Stimulated activated CD4-positive, alpha-beta T cell treated with anti-CD3 and anti-CD28 coated beads, Interleukin-2, amount 100 ng/mL, for 24 hours (primary cell): ENCODE data around the gene PCGF3.
"Not testable (repeated sequence)": the region's sequence is repeated elsewhere in the genome, so short reads cannot be mapped to it uniquely, and the experiment has no call there.

Source experiments
- DNase-seq, 2 donors: peaks; one replicate each; pipeline ENCODE4 v3.0.0-alpha.2; 2020

Gene PCGF3

DNA sequence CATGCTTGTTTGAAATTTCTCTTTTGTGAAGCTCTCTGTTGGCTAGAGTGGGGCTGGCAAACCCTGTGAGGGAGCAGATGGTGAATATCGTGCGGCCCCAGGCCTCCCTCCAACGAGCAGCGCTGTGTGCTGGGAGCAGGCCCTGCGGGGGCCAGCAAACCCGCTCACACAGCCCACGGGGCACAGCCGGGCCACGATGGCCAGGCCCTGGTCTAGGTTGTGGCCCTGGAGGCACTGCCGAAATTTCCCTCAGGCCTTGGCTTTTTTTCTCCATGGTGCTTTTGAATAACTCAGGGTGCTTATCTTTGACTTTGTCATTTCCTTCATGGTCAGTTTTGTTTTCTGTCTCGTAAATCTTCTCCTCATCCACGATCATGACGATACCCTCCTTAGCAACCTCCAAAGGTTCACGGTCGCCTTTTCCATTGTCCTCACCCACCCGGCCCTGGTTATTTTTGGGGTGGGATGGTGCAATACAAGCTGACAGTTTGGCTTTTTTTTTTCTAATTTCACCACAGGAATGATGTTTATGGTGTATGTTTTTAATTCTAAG is 20.7 kb downstream of the PCGF3 start:
- DNase-seq: no peak

DNA sequence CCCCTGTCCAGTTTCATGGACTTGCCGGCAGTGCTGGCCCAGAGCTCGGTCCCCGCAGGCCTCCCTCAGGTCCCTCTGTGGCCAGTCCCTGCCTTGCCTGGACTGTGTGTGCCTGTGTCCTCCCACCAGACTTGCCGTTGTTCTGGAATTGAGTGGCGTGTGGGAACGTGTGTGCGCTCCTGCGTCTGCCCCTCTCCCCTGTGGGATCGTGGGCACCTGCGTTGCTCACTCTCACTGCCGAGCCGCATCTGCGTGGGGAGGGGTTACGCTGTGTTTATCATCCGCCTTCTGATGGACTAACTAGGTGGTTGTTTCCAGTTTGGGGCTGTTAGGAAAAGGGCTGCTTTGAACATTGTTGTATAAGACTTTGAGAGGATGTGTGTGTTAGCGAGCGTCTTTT is 21.2 kb downstream of the PCGF3 start:
- DNase-seq: no peak

DNA sequence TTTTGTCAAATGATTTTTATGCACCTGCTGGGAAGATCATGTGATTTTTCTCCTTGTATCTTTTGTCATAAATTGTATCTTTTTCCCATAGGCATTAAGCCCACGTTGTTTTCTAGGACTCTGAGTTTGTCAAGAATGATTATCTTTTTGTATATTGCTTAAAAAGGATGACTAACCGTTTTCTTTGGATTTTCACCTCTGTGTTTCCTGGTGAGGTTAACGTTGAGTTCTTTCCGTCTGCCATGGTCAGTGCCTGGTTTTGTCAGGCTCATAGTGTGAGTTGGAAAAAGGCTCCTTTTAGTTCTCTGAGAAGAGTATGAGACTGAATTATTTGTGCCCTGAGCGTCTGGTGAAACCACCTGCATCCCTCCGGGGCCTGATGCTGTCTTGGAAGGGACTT is 21.9 kb downstream of the PCGF3 start:
- no peak for DNase-seq

DNA sequence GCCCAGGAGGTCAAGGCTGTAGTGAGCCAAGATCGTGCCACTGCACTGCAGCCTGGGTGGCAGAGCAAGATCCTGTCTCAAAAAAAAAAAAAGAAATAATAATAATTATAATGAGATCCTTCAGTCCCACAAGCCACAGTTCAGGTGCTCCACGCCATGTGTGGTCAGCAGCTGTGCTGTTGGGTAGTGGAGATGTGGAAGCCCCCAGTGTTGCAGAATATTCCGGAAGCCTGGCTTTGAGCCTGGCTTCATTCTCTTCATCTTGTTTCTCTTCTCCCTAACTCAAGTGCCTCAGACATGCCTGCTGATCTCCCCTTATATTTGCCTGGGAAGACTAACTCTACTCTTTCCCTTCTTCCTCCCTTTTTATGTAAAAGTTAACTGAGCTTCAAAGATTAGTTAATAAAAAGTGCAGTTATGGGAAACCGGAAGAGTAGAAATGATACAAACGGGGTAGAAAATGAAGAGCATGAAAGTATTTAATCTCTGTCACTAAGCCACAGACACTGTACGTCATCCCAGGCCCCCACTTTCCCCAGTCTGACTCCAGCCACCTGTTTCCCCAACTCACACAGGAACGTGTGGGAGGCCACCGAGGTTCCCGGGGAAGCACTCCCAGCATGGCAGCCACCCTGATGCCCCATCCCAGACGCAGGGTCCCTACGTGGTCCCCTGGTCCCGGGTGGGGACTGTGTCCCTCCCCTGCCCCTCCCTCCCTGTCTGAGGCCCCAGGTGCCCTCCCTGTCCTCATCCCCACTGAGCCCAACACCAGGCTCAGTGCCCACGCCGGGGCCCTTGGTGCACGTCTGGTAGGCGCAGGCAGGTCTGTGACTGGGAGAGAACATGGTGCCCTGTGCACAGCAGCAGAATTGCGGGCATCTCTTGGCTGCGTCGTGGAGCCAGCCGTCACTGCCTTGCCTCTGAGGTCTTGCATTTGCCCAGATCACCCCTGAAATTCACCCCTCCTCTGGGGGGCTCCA is 24.0 kb downstream of the PCGF3 start:
- DNase-seq: no peak

DNA sequence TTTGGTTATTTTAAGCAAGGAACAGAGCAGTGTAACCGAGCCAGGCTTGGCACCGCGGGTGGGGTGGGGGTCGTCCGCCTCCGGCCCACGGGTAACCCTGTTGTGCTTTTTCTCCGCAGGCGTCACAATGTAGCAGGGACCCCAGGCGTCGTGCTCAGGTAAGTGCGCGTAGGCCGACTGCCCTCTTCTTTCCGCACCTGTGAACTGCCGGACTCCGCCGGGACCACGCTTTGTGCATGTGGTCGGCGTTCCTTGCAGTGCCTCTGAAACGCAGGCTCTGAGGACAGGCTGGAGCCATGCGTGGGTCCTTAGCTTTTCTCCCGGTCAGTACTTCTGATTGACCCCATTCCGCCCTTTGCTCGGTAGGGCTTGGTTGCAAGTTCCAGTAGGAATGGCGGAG is 24.9 kb downstream of the PCGF3 start:
- no peak for DNase-seq

DNA sequence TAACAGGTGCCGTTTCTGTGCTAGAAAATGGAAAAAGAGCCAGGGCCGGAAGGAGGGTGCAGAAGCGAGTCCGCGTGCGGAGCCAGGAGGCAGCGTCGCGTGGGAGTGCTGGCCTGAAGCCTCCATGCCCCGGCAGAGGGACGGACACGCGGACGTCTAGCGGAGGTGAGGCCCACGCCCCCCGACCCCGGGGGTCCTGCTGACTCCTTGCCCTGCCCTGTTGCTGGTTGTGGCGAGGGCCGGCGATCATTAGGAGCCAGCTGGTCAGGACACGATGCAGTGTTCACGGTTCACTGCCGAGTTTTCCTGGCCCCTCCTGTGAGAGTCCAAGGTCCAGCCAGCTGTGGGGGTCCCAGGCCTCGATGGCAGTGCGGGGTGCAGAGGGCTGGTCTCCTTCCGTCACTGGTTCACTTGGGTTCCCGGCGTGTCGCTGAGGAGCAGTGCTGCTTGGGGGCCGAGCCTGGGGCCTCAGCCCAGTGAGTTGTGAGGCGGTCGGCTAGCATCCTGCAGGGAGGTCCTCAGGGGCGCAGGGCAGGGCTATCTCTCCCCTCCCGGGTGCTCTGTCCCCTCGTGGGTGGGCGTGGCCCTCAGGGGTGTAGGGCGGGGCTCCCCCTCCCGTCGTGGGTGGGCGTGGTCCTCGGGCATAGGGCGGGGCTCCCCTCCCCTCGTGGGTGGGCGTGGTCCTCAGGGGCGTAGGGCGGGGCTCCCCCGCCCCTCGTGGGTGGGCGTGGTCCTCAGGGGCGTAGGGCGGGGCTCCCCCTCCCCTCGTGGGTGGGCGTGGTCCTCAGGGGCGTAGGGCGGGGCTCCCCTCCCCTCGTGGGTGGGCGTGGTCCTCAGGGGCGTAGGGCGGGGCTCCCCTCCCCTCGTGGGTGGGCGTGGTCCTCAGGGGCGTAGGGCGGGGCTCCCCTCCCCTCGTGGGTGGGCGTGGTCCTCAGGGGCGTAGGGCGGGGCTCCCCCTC is 25.6 kb downstream of the PCGF3 start:
- not testable (repeated sequence) for DNase-seq

DNA sequence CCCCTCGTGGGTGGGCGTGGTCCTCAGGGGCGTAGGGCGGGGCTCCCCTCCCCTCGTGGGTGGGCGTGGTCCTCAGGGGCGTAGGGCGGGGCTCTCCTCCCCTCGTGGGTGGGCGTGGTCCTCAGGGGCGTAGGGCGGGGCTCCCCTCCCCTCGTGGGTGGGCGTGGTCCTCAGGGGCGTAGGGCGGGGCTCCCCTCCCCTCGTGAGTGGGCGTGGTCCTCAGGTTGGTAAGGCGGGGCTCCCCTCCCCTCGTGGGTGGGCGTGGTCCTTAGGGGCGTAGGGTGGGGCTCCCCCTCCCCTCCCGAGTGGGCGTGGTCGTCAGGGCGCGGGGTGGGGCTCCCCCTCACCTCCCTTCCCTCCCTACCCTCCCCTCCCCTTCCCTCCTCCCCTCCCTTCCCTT is 26.3 kb downstream of the PCGF3 start:
- not testable (repeated sequence) for DNase-seq

DNA sequence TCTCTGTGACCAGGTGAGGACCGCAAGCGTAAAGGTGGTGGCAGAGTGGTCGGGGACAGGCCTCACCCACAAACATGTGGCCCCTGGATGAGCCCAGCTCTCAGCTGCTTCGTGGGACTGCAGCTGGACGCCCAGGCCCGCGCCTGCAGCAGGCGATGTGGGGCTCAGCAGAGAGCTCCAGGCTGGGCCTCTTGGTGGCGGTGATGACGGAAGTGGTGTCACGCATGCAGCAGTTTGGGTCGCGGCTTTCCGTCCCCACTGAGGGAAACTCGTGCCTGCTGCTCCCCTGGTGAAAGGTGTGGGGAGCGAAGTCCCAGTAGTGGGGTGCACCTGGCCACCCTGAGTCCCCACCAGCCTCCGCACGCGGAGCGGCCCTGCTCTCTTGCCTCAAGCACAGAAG is 26.9 kb downstream of the PCGF3 start:
- DNase-seq: no peak

DNA sequence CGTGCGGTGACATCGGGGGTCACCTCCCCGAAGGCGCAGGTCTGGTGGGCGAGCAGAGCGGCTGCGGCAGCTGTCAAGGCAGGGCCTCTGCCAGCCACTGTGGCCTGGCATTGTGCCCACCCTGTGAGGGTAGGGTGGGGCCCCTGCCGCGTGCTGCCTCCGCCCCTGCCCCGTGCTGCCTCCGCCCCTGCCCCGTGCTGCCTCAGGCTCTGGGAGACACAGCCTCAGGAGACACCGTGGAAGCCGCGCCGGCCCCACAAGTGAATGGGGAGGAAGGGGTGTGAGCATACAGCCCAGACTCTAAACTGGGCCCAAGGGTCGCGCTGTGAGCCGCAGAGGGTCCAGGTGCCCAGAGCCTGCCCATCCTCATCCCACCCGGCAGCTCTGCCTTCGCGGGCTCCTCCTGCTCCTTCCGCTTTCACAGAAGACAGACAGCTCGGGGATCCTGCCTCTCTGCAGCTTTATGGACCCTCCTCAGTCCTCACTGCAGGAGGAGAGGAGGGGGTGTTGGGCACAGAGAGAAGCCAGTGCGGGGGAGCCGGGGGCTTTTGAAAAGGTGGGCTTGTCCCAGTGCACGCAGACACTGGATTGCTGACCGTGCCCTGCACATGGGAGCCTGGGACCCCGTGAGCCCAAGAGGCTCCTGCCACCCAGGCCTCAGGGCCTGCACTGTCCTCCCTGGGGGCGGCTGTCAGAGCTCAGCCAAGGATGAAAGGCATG is 27.4 kb downstream of the PCGF3 start:
- no peak for DNase-seq

DNA sequence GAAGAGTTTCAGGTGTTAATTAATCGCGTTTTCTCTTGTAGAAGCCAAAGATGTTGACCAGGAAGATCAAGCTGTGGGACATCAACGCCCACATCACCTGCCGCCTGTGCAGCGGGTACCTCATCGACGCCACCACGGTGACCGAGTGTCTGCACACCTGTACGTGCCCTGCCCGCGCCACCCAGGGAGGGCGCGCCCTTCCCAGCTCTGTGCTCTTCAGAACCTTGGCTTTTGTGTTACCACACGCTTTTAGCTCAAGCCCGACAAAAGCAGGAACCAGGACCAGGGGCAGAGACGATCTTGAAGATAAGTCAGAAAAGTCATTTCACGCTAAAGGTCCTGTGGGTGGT is 28.0 kb downstream of the PCGF3 start:
- no peak for DNase-seq

DNA sequence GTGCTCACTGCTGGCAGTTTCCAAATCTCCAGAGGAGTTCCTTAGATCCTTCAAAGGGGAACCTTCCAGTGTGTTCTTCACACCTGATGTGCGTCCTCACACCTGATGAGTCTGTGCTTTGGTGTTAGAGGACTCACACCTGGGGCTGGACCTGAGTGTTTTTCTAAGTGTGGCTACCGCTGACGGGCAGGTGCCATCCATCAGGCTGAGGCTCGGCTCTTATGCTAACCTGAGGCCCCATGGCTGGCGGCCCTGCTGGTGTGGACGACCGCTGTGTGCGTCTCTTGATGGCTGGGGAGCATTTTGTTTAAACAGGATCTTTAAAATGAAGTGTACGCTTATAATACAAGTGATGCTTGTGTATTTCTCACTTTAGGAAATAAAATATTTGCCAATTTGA is 28.4 kb downstream of the PCGF3 start:
- DNase-seq: no peak

DNA sequence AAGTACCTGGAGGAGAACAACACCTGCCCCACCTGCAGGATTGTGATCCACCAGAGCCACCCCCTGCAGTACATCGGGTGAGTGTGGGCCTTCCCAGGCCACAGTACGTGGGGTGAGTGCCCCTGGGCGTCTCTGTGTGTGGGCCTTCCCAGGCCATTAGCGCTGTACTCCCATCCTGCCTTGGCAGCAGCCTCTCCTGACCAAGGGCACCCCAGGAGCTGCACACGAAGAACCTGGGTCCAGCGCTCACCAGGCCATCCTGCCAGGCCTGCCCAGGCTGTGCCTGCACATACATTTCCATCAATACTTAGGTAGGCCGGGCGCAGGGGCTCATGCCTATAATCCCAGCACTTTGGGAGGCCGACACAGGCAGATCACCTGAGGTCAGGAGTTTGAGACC is 29.3 kb downstream of the PCGF3 start:
- DNase-seq: no peak

DNA sequence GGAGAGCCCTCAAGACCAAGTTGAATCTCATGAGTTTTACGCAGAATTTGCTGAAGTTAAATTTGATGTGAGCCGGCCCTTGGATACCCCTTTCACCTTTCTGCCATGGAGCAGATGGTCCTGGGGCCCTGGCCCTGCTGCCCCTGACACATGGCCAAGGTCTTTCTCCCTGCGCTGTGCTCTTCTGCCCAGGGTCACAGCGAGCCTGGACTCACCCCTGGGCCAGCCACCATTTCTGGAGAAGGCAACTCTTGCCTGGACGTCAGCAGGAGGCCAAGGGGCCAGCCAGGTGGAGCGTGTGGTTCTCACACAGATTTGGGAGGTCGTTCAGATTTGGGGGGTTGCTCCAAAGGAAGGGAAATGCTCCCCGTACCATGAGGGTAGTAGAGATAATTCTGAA is 30.0 kb downstream of the PCGF3 start:
- DNase-seq: no peak

DNA sequence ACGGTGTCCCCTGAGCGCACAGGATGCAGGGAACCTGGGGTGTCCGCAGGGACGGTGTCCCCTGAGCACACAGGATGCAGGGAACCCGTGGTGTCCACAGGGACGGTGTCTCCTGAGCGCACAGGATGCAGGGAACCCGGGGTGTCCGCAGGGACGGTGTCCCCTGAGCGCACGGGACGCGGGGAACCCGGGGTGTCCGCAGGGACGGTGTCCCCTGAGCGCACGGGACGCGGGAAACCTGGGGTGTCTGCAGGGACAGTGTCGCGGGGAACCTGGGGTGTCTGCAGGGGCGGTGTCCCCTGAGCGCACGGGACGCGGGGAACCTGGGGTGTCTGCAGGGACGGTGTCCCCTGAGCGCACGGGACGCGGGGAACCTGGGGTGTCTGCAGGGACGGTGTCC is 30.9 kb downstream of the PCGF3 start:
- not testable (repeated sequence) for DNase-seq

DNA sequence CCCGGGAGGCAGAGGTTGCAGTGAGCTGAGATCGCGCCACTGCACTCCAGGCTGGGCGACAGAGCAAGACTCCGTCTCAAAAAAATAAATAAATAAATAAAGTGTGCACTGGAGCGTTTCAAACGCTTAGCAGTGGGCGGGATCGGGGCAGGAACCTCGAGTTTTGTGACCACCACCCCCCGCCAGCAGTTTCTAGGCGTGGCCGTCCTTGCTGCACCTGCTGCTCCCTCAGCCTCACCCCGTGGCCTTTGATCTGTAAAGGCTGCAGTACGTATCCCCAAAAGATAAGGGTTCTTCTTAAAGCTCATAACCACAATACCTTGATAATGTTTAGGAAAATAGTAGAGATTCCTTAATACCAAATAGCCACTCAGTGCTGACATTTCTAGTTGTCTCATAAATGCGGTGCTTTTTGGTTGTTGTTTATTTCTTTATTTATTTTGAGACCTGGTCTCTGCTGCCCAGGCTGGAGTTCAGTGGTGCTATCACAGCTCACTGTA is 33.2 kb downstream of the PCGF3 start:
- no peak for DNase-seq

DNA sequence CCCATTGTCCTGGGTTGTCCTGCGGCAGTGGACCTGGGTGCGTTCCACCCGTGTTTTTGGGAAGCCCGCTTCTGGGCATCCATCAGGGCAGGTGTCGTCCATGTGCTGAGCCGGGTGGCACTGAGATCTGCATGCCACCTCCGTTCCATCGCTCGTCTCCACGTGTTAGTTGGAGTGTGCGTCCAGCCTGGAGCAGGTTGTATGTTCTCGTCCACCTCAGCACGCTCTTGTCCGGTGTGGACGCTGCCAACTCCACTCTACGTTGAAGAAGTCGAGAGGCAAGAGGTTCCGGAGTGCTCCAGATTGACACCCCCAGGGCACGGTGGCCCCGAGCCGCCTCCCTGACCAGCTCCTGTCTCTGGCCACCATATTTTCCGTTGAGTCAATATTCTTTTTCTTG is 33.9 kb downstream of the PCGF3 start:
- no peak for DNase-seq

DNA sequence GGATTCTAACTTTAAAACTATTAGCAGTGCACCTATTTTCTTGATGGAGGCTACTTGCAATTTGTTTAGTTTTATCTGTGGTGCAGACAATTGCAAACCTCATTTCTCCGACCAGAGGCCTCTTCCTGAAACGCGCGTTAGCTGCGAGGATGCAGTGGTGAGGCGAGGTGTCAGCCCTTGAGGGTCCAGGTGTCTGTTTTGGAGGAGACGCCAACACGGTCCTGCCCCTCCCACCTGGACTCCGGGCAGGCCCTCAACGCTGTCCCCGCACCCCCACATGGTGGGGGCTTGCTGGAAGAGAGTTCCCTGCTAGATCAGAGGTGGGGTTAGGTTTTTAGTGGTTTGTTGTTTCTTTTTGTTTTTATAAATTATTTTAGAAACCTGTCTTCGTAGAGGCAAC is 34.4 kb downstream of the PCGF3 start:
- DNase-seq: no peak

DNA sequence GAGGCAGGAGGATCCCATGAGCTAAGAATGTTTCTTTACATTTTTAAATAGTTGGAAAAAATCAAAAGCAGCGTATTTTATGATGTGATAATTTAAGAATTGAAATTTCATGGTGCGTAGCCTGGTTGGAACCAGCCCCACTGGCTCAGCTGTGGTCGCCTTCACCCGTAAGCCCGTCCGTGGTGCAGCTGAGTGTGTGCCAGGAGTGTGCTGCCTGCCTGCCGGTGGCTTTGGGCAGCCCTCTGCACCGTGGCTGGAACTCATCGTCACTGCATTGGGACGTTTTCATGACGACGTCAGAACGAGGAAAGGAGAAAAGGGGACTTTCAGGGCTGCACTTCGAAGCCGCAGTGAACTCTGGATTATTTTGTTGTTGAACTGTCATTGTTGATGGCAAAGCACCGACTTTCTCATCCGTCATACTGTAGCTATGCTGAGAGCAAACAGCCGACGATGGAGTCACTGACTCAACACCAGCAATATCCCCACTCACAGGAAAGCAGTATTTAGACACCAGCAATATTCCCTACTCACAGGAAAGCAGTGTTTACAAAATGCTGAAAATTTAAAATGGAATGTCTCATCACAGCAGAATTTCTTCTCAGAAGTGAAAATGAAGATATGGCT is 35.1 kb downstream of the PCGF3 start:
- DNase-seq: no peak

DNA sequence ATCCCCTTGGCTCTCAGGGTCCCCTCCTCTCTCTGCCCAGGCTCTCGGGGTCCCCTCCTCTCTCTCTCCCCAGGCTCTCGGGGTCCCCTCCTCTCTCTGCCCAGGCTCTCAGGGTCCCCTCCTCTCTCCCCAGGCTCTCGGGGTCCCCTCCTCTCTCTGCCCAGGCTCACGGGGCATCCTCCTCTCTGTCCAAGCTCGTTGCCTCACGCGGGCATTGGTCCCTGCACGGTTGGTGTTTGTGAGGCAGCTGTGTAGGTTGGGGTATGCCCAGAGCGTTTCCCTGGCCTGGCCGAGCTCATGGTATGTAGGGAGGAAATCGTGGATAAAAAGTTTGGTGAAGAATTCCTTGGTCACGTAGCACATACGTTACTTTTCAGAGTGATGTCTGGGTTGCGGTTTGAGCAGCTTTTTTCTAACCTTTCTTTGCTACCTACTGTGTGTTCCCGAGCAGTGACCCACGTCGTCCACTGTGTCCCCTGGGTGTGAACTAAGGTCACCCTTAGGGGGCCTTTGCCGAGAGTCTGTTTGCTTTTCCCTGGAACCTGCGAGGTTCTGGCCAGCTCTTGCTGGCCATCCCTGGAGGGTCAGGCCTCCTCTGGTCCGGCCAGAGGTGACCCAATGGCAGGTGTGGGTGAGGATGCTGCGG is 36.6 kb downstream of the PCGF3 start:
- no peak for DNase-seq

DNA sequence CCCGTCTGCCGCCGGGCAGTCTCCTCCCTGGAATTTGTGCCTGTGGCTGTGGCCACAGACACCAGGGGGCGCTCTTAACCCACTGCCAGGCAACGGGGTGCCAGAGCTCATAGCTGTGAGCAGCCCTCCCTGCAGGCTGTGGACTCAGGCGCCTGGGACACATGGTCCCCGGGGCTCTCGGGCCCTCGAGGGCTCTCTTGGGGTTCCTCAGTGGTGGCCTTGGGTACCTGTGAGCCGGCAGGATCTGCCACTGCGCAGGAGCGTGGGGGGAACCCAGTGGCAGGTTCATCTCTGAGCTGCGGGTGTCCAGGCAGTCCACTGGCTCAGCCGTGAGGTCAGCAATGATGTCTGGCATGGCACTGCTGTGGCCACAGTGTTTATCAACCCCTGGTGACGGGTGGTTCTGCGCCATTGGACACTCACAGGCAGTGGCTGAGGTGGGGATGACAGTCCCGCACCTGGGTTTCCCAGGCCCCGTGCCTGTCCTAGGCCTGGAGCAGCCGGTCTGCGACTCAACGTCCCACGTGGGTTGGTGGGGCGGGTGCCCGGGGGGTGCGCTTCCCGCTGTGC is 37.2 kb downstream of the PCGF3 start:
- DNase-seq: peak; percentile 85 to 87
